ENCODE results near the gene ZNF324B. TPM values are rescaled to one million over a fixed set of nuclear protein-coding genes. Genes with fewer than 3 reads are reported as not detected.

The ZNF324B gene
- total and polyA plus RNA-seq, 2 of the 8 experiments (the other 6 are each of a cell fraction or from before 2014, with no cell fraction given), result 2.9 to 6.0 TPM

- no peak for TF ChIP-seq RBBP5 (IDR thresholded peaks at IDR 0.05; ENCODE audit: borderline replicate concordance, low read depth, low read length)
- TF ChIP-seq CTBP2 (IDR thresholded peaks at IDR 0.05; ENCODE audit: borderline replicate concordance, insufficient read depth, insufficient read length, low read length), result no peak
- no peak for TF ChIP-seq TBP (IDR thresholded peaks at IDR 0.05; ENCODE audit: low read depth, low read length)
- no peak for TF ChIP-seq ATF2 (IDR thresholded peaks at IDR 0.05; ENCODE audit: low read length)
- TF ChIP-seq EP300 (IDR thresholded peaks at IDR 0.05; ENCODE audit: borderline replicate concordance in 1 of 2, low read depth in 2 of 2, low read length in 2 of 2), result no peak
- no peak for TF ChIP-seq EZH2 (IDR thresholded peaks at IDR 0.05; ENCODE audit: low read depth, low read length, severe bottlenecking)
- H3K18ac ChIP-seq (ENCODE audit: extremely low read depth, low read length), result no peak overlapping the region
- no peak overlapping the region for H3K4me3 ChIP-seq (ENCODE audit: extremely low read depth in 1 of 4, insufficient read depth in 2 of 4, low read depth in 3 of 4, low read length in 4 of 4)
- H3K9me3 ChIP-seq (ENCODE audit: insufficient read depth in 2 of 2, low read depth in 1 of 2, low read length in 1 of 2), result no peaks in the 10 kb centered on the region
- no peak overlapping the region for H2AK5ac ChIP-seq (ENCODE audit: low read depth, low read length)
- H3K4me1 ChIP-seq (replicated peaks in 1 of 4; ENCODE audit: control insufficient read depth in 3 of 4, insufficient read depth in 4 of 4, low read length in 3 of 4), result no peaks in the 10 kb centered on the region
- no peak overlapping the region for H2BK15ac ChIP-seq (ENCODE audit: low read length)
- ChIA-PET CTCF (ENCODE audit: partially characterized antibody) (interaction anchor here (1.9 kb wide), 1 partner anchor 126 kb away, joined by 5 read pairs; no protein-coding TSS in a partner anchor), POLR2A (ENCODE audit: partially characterized antibody) (interaction anchor here (1.5 kb wide), 1 partner anchor 60 kb away, joined by 6 read pairs; the partner anchor contains the start of gene RNF225)
- H2BK20ac ChIP-seq (ENCODE audit: low read length), result no peak overlapping the region
- peaks cover 0 to 5% (median 2%) of the 10 kb centered on the region in 4 experiments; a peak in 3 of 8 replicates for H3K36me3 ChIP-seq (ENCODE audit: control insufficient read depth in 2 of 4, insufficient read depth in 4 of 4, low read length in 3 of 4)
- H3K79me2 ChIP-seq (ENCODE audit: control insufficient read depth in 1 of 2, insufficient read depth in 2 of 2, low read length in 2 of 2), result no peaks in the 10 kb centered on the region; a peak in 1 of 4 replicates
- H4K5ac ChIP-seq (ENCODE audit: insufficient read length, low read depth, low read length), result no peak overlapping the region
- no peak overlapping the region for H2BK5ac ChIP-seq (ENCODE audit: low read depth, low read length)
- no peak for FAIRE-seq
- no peak overlapping the region for H4K8ac ChIP-seq (ENCODE audit: extremely low read depth, insufficient read depth, low read length)
- H3K56ac ChIP-seq (replicated peaks; ENCODE audit: insufficient read length, low read depth, low read length), result no peak overlapping the region
- no peak overlapping the region for H3K14ac ChIP-seq (ENCODE audit: insufficient read length)
- H4K20me1 ChIP-seq (replicated peaks in 1 of 2; ENCODE audit: control insufficient read depth in 1 of 2, insufficient read depth in 2 of 2, low read length in 2 of 2), result no peaks in the 10 kb centered on the region
- no peak overlapping the region for H3K4me2 ChIP-seq (ENCODE audit: insufficient read depth in 1 of 2, low read depth in 2 of 2, low read length in 2 of 2)
- H2BK120ac ChIP-seq (replicated peaks; ENCODE audit: low read depth, low read length), result no peak overlapping the region
- no peak overlapping the region for H2AFZ ChIP-seq (ENCODE audit: low read length)
- no peak overlapping the region for H3K23ac ChIP-seq (ENCODE audit: insufficient read length)
- H3K23me2 ChIP-seq (ENCODE audit: low read depth, low read length), result peaks cover 5% of the 10 kb centered on the region; the same call in 1 of the 2 replicates
- H3K9ac ChIP-seq (replicated peaks in 1 of 4; ENCODE audit: extremely low read depth in 1 of 4, low read depth in 3 of 4, low read length in 3 of 4), result no peak overlapping the region
- H3K27me3 ChIP-seq (replicated peaks in 1 of 4; ENCODE audit: control insufficient read depth in 3 of 4, extremely low read depth in 1 of 4, insufficient read depth in 3 of 4, low read length in 3 of 4), result peaks cover 0 to 11% (median 6%) of the 10 kb centered on the region in 4 experiments; a peak in 3 of 7 replicates
- WGBS, 2 experiments (ENCODE audit: extremely low coverage in 1 of 2, insufficient coverage in 1 of 2, insufficient read length in 1 of 2, insufficient replicate concordance in 2 of 2, low coverage in 1 of 2, low lambda C conversion rate in 2 of 2, missing lambda C conversion rate in 1 of 2), result 93% methylated on average over 16 of the region's 21 CpGs; no CpG with 5 or more reads in 1 of the 2 experiments
- no peak overlapping the region for H3K4ac ChIP-seq (replicated peaks; ENCODE audit: insufficient read length, low read depth, low read length)
- H2BK12ac ChIP-seq (ENCODE audit: low read depth, low read length), result no peak overlapping the region
- H4K91ac ChIP-seq (replicated peaks; ENCODE audit: insufficient read length, low read length), result no peak overlapping the region
- no peak overlapping the region for H3K27ac ChIP-seq (ENCODE audit: low read depth, low read length)
- DNase-seq (ENCODE audit: low read depth in 1 of 2, low spot score in 2 of 2), result no peak
- H3K79me1 ChIP-seq (ENCODE audit: low read depth, low read length), result no peaks in the 10 kb centered on the region
Measured at GRCh38 chr19:58455306-58455705, 3.9 kb downstream of the ZNF324B start.

All from H1 (cell line).